SK-N-SH treated with all-trans-retinoic acid at 6 μM for 48 hours (cell line): ENCODE measurements around the gene CHL1.

Source experiments
- ATAC-seq: fragments of 200-7000 bp; cut with Tn5 transposase; 3 replicates; pipeline ENCODE4 v1.9.1; 2020; ENCODE audit warnings: mild to moderate bottlenecking, moderate library complexity
- ARNTL ChIP-seq: fragments of 450-650 bp; formaldehyde crosslinking; IDR thresholded peaks from 2 replicates; pipeline ENCODE4 v1.5.0; 2020; ENCODE audit warnings: low read depth, mild to moderate bottlenecking, moderate library complexity, borderline replicate concordance
- BACH2 ChIP-seq: fragments of 250-450 bp; sonication (Bioruptor Pico); IDR thresholded peaks from 2 replicates; pipeline ENCODE4 v1.9.0; 2021; ENCODE audit warnings: mild to moderate bottlenecking, borderline replicate concordance
- CREB5 ChIP-seq: fragments of 250-450 bp; sonication (Bioruptor Pico); IDR thresholded peaks from 2 replicates; pipeline ENCODE4 v1.5.1; 2020; ENCODE audit warnings: low read depth, mild to moderate bottlenecking, moderate library complexity
- CSDC2 ChIP-seq: fragments of 250-450 bp; sonication (Bioruptor Pico); IDR thresholded peaks from 2 replicates; pipeline ENCODE4 v1.5.0; 2020; ENCODE audit warnings: mild to moderate bottlenecking, moderate library complexity
- ESRRG ChIP-seq: fragments of 250-450 bp; sonication (Bioruptor Pico); IDR thresholded peaks from 2 replicates; pipeline ENCODE4 v1.6.1; 2021; ENCODE audit warnings: mild to moderate bottlenecking
- ISL1 ChIP-seq: fragments of 250-450 bp; sonication (Bioruptor Pico); IDR thresholded peaks from 2 replicates; pipeline ENCODE4 v2.1.2; 2022; ENCODE audit warnings: mild to moderate bottlenecking, moderate library complexity
- PPARA ChIP-seq: fragments of 250-450 bp; sonication (Bioruptor Pico); IDR thresholded peaks from 2 replicates; pipeline ENCODE4 v1.5.0; 2020; ENCODE audit warnings: mild to moderate bottlenecking, borderline replicate concordance
- RARB ChIP-seq: fragments of 250-450 bp; sonication (Bioruptor Pico); IDR thresholded peaks from 2 replicates; pipeline ENCODE4 v1.8.0; 2021; ENCODE audit warnings: mild to moderate bottlenecking, moderate library complexity
- SNAI2 ChIP-seq: fragments of 250-450 bp; sonication (Bioruptor Pico); IDR thresholded peaks from 2 replicates; pipeline ENCODE4 v1.5.0; 2020; ENCODE audit warnings: mild to moderate bottlenecking, moderate library complexity
- TCF4 ChIP-seq: fragments of 250-450 bp; sonication (Bioruptor Pico); IDR thresholded peaks from 2 replicates; pipeline ENCODE4 v1.8.0; 2021; ENCODE audit warnings: mild to moderate bottlenecking, moderate library complexity, borderline replicate concordance
- TOX ChIP-seq: fragments of 250-450 bp; sonication (Bioruptor Pico); IDR thresholded peaks from 2 replicates; pipeline ENCODE4 v1.8.0; 2021; ENCODE audit warnings: mild to moderate bottlenecking, moderate library complexity, borderline replicate concordance
- TSHZ2 ChIP-seq: fragments of 250-450 bp; sonication (Bioruptor Pico); IDR thresholded peaks from 2 replicates; pipeline ENCODE4 v1.5.0; 2020; ENCODE audit warnings: mild to moderate bottlenecking, moderate library complexity
- ZC3H10 ChIP-seq: fragments of 250-450 bp; sonication (Bioruptor Pico); IDR thresholded peaks from 2 replicates; pipeline ENCODE4 v1.5.1; 2021; ENCODE audit warnings: mild to moderate bottlenecking, moderate library complexity
- ZFP3 ChIP-seq: fragments of 250-450 bp; sonication (Bioruptor Pico); IDR thresholded peaks from 2 replicates; pipeline ENCODE4 v1.5.0; 2020; ENCODE audit warnings: mild to moderate bottlenecking, moderate library complexity
- ZNF70 ChIP-seq: fragments of 450-650 bp; formaldehyde crosslinking; IDR thresholded peaks from 2 replicates; pipeline ENCODE4 v1.5.0; 2020; ENCODE audit warnings: mild to moderate bottlenecking, moderate library complexity
- ZNF8 ChIP-seq: fragments of 450-650 bp; formaldehyde crosslinking; IDR thresholded peaks from 2 replicates; pipeline ENCODE4 v1.5.0; 2020; ENCODE audit warnings: mild to moderate bottlenecking, moderate library complexity
- TF ChIP-seq, protein P1 (sequence below): fragments of 250-450 bp; sonication (Bioruptor Pico); IDR thresholded peaks from 2 replicates; pipeline ENCODE4 v1.8.0; 2020; ENCODE audit warnings: mild to moderate bottlenecking, moderate library complexity, borderline replicate concordance
- TF ChIP-seq, protein P2 (sequence below): fragments of 250-450 bp; sonication (Bioruptor Pico); IDR thresholded peaks from 2 replicates; pipeline ENCODE4 v1.5.1; 2021; ENCODE audit warnings: mild to moderate bottlenecking, moderate library complexity
- TF ChIP-seq, protein P3 (sequence below): fragments of 250-450 bp; sonication (Bioruptor Pico); IDR thresholded peaks from 2 replicates; pipeline ENCODE4 v1.8.0; 2021; ENCODE audit warnings: low read depth, mild to moderate bottlenecking, moderate library complexity, borderline replicate concordance

Gene CHL1

DNA sequence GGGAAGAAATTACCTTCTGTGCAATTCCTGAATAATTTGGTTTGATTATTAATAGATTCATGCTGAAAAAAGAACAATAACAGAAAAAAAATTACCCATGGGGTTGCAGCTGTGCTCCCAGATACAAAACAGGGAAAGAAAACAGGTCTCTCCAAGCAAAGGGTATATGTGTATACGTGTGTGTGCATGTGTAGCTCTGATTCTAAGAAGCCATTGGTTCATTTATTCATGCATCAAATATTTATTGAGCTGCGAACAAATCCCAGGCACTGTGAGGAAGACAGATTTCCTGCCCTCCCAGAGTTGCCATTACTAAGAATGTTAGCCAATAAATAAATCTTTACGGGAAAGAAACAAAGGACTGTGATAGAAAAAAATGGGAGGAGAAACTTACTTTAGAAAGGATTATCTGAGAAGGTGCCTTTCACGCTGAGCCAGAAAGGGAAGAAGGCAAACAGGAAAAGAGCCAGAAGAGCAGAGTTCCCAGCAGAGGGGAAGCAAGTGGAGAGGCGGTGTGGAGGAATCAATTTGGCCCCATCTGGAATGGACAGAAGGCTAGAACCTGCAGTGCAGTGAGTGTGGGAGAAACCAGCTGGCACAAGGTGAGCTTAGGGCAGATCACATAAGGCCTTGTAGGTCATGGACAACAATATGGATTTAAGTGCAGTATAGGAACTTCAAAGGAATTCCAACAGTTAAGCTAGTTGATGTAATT, 20.7 kb downstream of the CHL1 start:
- TF ChIP-seq TSHZ2 (CRISPR knock-in tag), result no peak
- no peak for TF ChIP-seq BACH2 (CRISPR knock-in tag)
- no peak for TF ChIP-seq SNAI2
- no peak for TF ChIP-seq ZNF8
- TF ChIP-seq, protein P1, sequence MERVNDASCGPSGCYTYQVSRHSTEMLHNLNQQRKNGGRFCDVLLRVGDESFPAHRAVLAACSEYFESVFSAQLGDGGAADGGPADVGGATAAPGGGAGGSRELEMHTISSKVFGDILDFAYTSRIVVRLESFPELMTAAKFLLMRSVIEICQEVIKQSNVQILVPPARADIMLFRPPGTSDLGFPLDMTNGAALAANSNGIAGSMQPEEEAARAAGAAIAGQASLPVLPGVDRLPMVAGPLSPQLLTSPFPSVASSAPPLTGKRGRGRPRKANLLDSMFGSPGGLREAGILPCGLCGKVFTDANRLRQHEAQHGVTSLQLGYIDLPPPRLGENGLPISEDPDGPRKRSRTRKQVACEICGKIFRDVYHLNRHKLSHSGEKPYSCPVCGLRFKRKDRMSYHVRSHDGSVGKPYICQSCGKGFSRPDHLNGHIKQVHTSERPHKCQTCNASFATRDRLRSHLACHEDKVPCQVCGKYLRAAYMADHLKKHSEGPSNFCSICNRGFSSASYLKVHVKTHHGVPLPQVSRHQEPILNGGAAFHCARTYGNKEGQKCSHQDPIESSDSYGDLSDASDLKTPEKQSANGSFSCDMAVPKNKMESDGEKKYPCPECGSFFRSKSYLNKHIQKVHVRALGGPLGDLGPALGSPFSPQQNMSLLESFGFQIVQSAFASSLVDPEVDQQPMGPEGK (CRISPR knock-in tag), result no peak
- no peak for TF ChIP-seq ESRRG (CRISPR knock-in tag)
- TF ChIP-seq CSDC2 (CRISPR knock-in tag), result no peak
- TF ChIP-seq PPARA (CRISPR knock-in tag), result no peak
- TF ChIP-seq ZFP3, result no peak
- TF ChIP-seq RARB (CRISPR knock-in tag), result no peak
- TF ChIP-seq ZNF70 (CRISPR knock-in tag), result no peak
- TF ChIP-seq ZC3H10 (CRISPR knock-in tag), result no peak
- no peak for TF ChIP-seq TCF4 (CRISPR knock-in tag)
- TF ChIP-seq, protein P2, sequence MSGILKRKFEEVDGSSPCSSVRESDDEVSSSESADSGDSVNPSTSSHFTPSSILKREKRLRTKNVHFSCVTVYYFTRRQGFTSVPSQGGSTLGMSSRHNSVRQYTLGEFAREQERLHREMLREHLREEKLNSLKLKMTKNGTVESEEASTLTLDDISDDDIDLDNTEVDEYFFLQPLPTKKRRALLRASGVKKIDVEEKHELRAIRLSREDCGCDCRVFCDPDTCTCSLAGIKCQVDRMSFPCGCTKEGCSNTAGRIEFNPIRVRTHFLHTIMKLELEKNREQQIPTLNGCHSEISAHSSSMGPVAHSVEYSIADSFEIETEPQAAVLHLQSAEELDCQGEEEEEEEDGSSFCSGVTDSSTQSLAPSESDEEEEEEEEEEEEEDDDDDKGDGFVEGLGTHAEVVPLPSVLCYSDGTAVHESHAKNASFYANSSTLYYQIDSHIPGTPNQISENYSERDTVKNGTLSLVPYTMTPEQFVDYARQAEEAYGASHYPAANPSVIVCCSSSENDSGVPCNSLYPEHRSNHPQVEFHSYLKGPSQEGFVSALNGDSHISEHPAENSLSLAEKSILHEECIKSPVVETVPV (CRISPR knock-in tag), result no peak
- no peak for TF ChIP-seq CREB5 (CRISPR knock-in tag)
- no peak for TF ChIP-seq ISL1 (CRISPR knock-in tag)
- TF ChIP-seq, all 23 proteins: peak for 0

DNA sequence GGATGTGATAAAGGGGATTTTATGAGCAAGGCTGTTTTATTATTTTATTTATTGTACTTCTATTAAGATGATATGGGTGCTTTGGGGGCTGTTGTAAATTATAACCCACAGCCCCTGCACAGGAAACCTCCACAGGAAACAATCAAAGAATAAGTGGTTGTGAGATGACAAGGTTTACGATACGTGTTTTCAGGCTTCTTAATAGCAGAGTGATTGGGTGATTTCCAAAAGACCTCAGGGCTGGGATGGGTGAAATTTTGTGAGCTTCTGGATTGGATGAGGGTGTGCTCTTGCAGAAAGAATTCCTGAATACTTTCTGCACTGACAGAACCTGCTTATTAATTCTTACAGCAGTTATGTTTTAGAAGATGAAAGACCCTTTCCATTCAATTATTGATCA, 21.4 kb downstream of the CHL1 start:
- no peak for ATAC-seq
- TF ChIP-seq RARB (CRISPR knock-in tag) (no peak), TOX (CRISPR knock-in tag) (no peak), TCF4 (CRISPR knock-in tag) (no peak), ARNTL (CRISPR knock-in tag) (no peak)
- TF ChIP-seq, protein P3, sequence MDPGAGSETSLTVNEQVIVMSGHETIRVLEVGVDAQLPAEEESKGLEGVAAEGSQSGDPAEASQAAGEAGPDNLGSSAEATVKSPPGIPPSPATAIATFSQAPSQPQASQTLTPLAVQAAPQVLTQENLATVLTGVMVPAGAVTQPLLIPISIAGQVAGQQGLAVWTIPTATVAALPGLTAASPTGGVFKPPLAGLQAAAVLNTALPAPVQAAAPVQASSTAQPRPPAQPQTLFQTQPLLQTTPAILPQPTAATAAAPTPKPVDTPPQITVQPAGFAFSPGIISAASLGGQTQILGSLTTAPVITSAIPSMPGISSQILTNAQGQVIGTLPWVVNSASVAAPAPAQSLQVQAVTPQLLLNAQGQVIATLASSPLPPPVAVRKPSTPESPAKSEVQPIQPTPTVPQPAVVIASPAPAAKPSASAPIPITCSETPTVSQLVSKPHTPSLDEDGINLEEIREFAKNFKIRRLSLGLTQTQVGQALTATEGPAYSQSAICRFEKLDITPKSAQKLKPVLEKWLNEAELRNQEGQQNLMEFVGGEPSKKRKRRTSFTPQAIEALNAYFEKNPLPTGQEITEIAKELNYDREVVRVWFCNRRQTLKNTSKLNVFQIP (CRISPR knock-in tag), result no peak
- TF ChIP-seq, protein P1 (CRISPR knock-in tag), result no peak
- TF ChIP-seq, all 23 proteins: peak for 0

More for the DNA sequence above, 20.7 kb downstream of the CHL1 start:
- ATAC-seq, result no peak
